DND-41 (cell line): ENCODE results near the gene ANKRD28.

ENCODE experiments used
- ATAC-seq: fragments of 200-7000 bp; cut with Tn5 transposase; 3 replicates; pipeline ENCODE4 v1.9.1; 2021; ENCODE audit warnings: low read depth; ENCODE audit not compliant: insufficient read depth
- DNase-seq: peaks from one replicate; pipeline ENCODE4 v3.0.0-alpha.2; 2020
- H2AFZ ChIP-seq: 2 replicates; pipeline ENCODE4 v1.6.0; 2012; ENCODE audit warnings: low read depth, low read length
- H3K27ac ChIP-seq: 2 replicates; pipeline ENCODE4 v1.5.1; 2012; ENCODE audit warnings: low read length, inconsistent platforms
- H3K27me3 ChIP-seq: fragments of 200-600 bp; sonication (generic); 2 replicates; pipeline ENCODE4 v1.6.0; 2012; ENCODE audit warnings: low read length, mild to moderate bottlenecking, inconsistent platforms; ENCODE audit not compliant: insufficient read depth, poor library complexity
- H3K36me3 ChIP-seq: 2 replicates; pipeline ENCODE4 v1.5.1; 2012; ENCODE audit warnings: low read length, inconsistent platforms; ENCODE audit not compliant: insufficient read depth
- H3K4me1 ChIP-seq: 2 replicates; pipeline ENCODE4 v1.5.1; 2012; ENCODE audit warnings: mild to moderate bottlenecking, low read length; ENCODE audit not compliant: insufficient read depth
- H3K4me2 ChIP-seq: 2 replicates; pipeline ENCODE4 v1.6.0; 2012; ENCODE audit warnings: mild to moderate bottlenecking, moderate library complexity, low read length, inconsistent platforms; ENCODE audit not compliant: insufficient read depth
- H3K4me3 ChIP-seq, 2 experiments: fragments of 200-600 bp in 1 of 2; shearing (Covaris generic) in 1 of 2; 2 replicates each; pipeline ENCODE4 v1.5.1; 2012 to 2016; ENCODE audit warnings: inconsistent platforms in 2 of 2, low read length in 2 of 2, mild to moderate bottlenecking in 2 of 2, low read depth in 1 of 2, moderate library complexity in 1 of 2
- H3K79me2 ChIP-seq: 2 replicates; pipeline ENCODE4 v1.6.0; 2012; ENCODE audit warnings: low read length, inconsistent platforms; ENCODE audit not compliant: insufficient read depth
- H3K9ac ChIP-seq: 2 replicates; pipeline ENCODE4 v1.6.0; 2012; ENCODE audit warnings: low read depth, mild to moderate bottlenecking, inconsistent platforms, low read length, moderate library complexity
- H3K9me3 ChIP-seq: 2 replicates; pipeline ENCODE4 v1.5.1; 2012; ENCODE audit warnings: low read length, moderate library complexity, mild to moderate bottlenecking, inconsistent platforms; ENCODE audit not compliant: insufficient read depth, severe bottlenecking
- H4K20me1 ChIP-seq: 2 replicates; pipeline ENCODE4 v1.6.0; 2012; ENCODE audit warnings: low read length; ENCODE audit not compliant: insufficient read depth
- CTCF ChIP-seq: IDR thresholded peaks from 2 replicates; pipeline ENCODE4 v1.5.1; 2012; ENCODE audit warnings: borderline replicate concordance, low read length, moderate library complexity, mild to moderate bottlenecking; ENCODE audit not compliant: poor library complexity, severe bottlenecking; ENCODE audit errors: extremely low read depth
- EZH2 ChIP-seq: IDR thresholded peaks from 3 replicates; pipeline ENCODE4 v1.6.1; 2012; ENCODE audit warnings: borderline replicate concordance, low read depth, mild to moderate bottlenecking, moderate library complexity, low read length, inconsistent platforms; ENCODE audit not compliant: severe bottlenecking

ANKRD28 gene

DNA sequence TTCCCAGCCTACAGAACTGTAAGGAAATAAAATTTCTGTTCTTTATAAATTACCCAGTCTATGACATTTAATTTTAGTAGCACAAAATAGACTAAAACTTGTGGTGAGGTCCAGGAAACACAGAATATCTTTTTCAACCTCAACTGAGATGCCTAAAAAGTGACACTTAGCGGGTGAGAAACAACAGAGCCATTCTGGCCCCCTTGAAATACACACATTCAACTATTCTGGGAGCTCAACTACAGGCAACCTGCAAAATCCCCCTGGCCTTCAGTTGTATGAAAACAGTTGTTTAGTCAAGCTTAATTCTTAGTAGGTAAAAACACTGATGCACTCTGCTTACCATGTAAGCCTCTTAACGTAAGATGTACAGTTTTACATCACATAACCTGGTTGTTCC lies 66.8 kb downstream of the ANKRD28 start:
- no peak for ATAC-seq
- no peak overlapping the region for H3K27ac ChIP-seq
- no peak overlapping the region for H3K9ac ChIP-seq
- no peaks in the 10 kb centered on the region for H3K27me3 ChIP-seq
- no peak overlapping the region for H3K4me2 ChIP-seq
- no peaks in the 10 kb centered on the region for H3K9me3 ChIP-seq
- H3K4me3 ChIP-seq: no peak overlapping the region
- no peak for TF ChIP-seq EZH2
- no peak for TF ChIP-seq CTCF
- no peak overlapping the region for H2AFZ ChIP-seq
- no peaks in the 10 kb centered on the region for H3K4me1 ChIP-seq
- peaks cover 52% of the 10 kb centered on the region for H3K79me2 ChIP-seq
- peaks cover 95% of the 10 kb centered on the region for H3K36me3 ChIP-seq
- H4K20me1 ChIP-seq: peaks cover 10% of the 10 kb centered on the region; the same call in 1 of the 2 replicates
- DNase-seq: no peak

DNA sequence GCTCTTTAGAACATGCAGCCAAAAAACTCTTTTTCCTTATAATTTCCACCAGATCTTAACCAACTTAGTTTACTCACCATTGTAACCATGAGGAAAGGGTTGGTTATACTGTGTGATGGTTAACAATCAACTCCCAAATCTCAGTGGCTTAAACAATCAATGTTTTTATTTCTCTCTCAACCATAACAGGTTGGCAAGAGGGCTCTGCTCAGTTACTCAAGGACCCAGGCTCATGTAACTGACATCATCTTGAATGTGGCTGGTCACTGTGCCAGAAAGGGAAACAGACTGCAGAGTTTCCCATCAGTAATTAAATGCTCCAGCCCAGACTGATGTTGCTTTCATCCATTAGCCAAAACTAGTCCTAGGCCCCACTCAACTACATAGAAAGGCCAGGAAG lies 69.0 kb downstream of the ANKRD28 start:
- TF ChIP-seq EZH2 (no peak), CTCF (no peak)
- peaks cover 50% of the 10 kb centered on the region for H3K79me2 ChIP-seq
- no peaks in the 10 kb centered on the region for H3K27me3 ChIP-seq
- peaks cover 95% of the 10 kb centered on the region for H3K36me3 ChIP-seq
- no peak overlapping the region for H3K4me3 ChIP-seq
- H3K9me3 ChIP-seq: no peaks in the 10 kb centered on the region
- H3K4me1 ChIP-seq: no peaks in the 10 kb centered on the region
- H2AFZ ChIP-seq: no peak overlapping the region
- ATAC-seq: no peak
- no peak for DNase-seq
- no peak overlapping the region for H3K9ac ChIP-seq
- 0 out of 2 replicates have a peak, but pooled peaks cover 4% of the 10 kb centered on the region for H4K20me1 ChIP-seq
- no peak overlapping the region for H3K27ac ChIP-seq
- no peak overlapping the region for H3K4me2 ChIP-seq

DNA sequence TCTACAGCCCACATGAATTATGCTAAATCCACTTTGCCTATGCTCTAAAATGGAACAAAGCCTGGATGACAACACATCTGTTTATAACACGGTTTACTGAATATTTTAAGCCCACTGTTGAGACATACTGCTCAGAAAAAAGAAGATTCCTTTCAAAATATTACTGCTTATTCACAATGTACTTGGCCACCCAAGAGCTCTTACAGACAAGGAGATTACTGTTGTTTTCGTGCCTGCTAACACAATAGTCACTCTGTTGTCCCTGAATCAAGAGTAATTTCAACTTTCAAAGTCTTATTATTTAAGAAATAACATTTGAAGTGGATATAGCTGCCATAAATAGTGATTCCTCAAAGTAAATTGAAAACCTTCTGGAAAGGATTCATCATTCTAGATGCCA lies 70.9 kb downstream of the ANKRD28 start:
- Histone ChIP-seq H4K20me1 (0 out of 2 replicates have a peak, but pooled peaks cover 4% of the 10 kb centered on the region), H3K79me2 (peaks cover 54% of the 10 kb centered on the region), H3K27ac (no peak overlapping the region), H3K4me2 (no peak overlapping the region), H3K9ac (no peak overlapping the region), H3K9me3 (no peaks in the 10 kb centered on the region), H2AFZ (no peak overlapping the region), H3K4me3 (no peak overlapping the region), H3K36me3 (peaks cover 95% of the 10 kb centered on the region), H3K4me1 (no peaks in the 10 kb centered on the region), H3K27me3 (no peaks in the 10 kb centered on the region)
- DNase-seq: no peak
- no peak for ATAC-seq
- TF ChIP-seq EZH2: no peak
- TF ChIP-seq CTCF: no peak

DNA sequence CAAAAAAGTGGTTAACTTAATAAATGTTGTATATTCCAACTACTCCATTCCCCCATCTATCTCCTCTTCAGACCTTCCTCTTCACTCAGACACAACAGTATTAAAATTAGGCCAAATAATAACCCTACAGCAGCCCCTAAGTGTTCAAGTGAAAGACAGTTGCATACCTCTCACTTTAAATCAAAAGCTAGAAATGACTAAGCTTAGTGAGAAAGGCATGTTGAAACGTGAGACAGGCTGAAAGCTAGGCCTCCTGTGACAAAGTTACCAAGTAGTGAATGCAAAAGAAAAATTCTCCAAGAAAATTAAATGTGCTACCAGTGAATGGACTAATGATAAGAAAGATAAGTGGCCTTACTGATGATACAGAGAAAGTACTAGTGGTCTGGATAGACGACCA lies 71.7 kb downstream of the ANKRD28 start:
- Histone ChIP-seq H3K27ac (no peak overlapping the region; the same call in 1 of the 2 replicates), H3K9me3 (no peaks in the 10 kb centered on the region), H3K79me2 (peaks cover 56% of the 10 kb centered on the region), H3K4me2 (no peak overlapping the region), H3K9ac (no peak overlapping the region), H3K36me3 (peaks cover 97% of the 10 kb centered on the region), H3K4me1 (no peaks in the 10 kb centered on the region), H3K4me3 (no peak overlapping the region), H3K27me3 (no peaks in the 10 kb centered on the region), H2AFZ (no peak overlapping the region), H4K20me1 (0 out of 2 replicates have a peak, but pooled peaks cover 4% of the 10 kb centered on the region)
- TF ChIP-seq CTCF (no peak), EZH2 (no peak)
- DNase-seq: no peak
- ATAC-seq: no peak
